HG02938 (cell line): Measurements from ENCODE around the gene KCNJ4.
"Not testable (repeated sequence)": the region's sequence is repeated elsewhere in the genome, so short reads cannot be mapped to it uniquely, and the experiment has no call there.

Experiments used
- ATAC-seq: cut with Tn5 transposase; IDR thresholded peaks from one replicate; pipeline ENCODE4 v1.9.1; 2021; ENCODE audit warnings: mild to moderate bottlenecking, moderate library complexity; ENCODE audit not compliant: unreplicated experiment

KCNJ4 gene

DNA sequence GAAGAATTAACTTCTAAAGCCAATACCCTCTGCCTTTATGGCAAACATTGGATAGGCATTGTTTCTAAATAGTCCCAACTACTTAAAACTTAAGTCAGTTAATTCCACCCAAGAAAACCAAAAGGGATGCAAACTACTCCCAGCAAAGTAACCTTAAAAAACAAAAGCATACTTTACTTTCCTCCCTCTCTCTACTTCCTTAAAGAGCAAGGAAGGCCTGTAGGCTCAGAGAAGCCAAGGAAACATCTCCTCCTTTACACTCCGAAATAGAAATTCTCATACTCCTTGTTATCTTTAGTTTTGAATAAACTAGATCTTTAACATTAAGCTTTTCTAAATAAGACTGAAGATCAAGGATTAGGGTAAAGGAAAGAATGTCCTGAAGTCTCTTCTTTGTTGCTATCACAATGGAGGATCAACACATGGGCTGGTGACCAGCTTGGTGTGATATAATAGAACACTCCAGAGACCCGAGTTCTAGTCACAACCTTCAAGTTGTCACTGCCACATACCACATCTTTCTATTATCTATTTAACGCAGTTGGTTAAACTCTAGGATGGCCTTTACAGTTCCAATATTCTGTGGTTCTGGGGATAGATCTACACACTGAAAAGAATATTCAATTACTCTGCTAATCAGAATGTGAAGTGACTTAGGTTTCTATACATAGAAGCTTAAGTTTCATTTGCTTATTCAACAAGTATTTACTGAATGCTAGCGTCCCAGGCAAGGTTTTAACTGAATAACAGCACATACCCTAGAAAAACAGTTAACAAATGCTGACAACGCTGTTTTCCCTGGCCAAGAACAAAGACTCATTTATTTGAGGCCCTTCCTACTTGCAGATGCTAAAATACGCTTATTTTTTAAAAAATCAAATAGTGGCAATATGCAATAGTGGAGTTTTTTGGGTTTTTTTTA is 66.2 kb downstream of the KCNJ4 start:
- not testable (repeated sequence) for ATAC-seq

DNA sequence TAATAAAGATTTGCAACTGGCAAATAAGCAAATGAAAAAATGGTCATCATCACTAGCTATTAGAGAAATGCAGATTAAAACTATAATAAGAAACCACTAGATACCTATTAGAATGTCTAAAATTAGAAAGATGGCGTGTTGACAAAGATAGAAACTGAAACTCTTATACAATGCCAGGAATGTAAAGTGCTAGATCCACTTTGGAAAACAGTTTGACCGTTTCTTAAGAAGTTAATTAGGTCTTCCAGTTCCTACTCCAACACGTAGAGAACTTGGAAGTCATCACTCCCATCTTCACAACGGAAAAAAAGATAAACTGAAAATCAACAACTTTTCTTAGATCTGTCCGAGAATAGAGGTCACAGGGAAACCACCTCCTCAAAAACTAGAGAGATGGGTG is 68.1 kb downstream of the KCNJ4 start:
- ATAC-seq, result not testable (repeated sequence)

DNA sequence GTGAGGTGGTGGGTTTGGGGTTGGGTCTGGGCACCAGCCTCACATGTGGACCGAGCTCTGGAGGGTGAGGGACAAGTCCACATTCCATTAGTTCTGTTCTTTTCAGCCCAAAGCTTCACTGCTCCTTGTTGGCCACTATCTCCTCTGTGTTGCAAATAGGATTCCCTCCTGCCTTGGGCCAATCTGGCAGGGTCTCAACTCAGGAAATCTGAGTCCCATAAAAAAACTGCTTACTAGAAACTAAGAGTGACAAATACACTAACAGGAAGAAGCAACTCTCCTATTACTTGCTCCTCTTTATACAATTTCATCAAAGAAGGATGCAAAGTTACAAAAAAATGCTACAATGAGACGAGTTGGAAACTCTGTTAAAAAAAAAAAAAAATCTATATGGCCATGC is 71.6 kb downstream of the KCNJ4 start:
- no peak for ATAC-seq

GRCh38 chr22:38381371-38381770 is 73.6 kb downstream of the KCNJ4 start:
- ATAC-seq, result not testable (repeated sequence)
